Skin of body (tissue), 2 donors: Measurements from ENCODE around the gene PPP2R2C. TPM values are rescaled to one million over a fixed set of nuclear protein-coding genes. Genes with fewer than 3 reads are reported as not detected.

Source experiments
- DNase-seq: peaks from one replicate; lab custom pipeline; 2025; lab: John Stamatoyannopoulos, UW
- total RNA-seq: library from RNA; depleted of rRNA; stranded (reverse); fragments of >200 nt; gene quantifications from one replicate; pipeline ENCODE4 v1.2.3, GENCODE V29; 2014

Gene PPP2R2C
- total RNA-seq, 1 donor from 2014 or later, result 3.0 TPM

GRCh38 chr4:6313216-6313615, 159.2 kb downstream of the PPP2R2C start:
- no peak for DNase-seq

DNA sequence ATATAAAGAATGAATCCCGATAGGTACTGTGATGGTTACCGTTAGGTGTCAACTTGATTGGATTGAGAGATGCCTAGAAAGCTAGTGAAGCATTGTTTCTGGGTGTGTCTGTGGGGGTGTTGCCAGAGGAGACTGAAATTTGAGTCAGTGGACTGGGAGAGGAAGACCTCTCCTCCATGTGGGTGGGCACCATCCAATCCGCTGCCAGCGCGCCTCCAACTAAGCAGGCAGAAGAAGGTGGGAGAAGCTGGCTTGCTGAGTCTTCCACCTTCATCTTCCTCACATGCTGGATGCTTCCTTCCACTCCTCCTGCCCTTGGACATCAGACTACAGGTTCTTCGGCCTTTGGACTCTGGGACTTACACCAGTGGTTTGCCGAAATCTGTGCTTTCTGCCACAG, 162.6 kb downstream of the PPP2R2C start:
- DNase-seq, result no peak

DNA sequence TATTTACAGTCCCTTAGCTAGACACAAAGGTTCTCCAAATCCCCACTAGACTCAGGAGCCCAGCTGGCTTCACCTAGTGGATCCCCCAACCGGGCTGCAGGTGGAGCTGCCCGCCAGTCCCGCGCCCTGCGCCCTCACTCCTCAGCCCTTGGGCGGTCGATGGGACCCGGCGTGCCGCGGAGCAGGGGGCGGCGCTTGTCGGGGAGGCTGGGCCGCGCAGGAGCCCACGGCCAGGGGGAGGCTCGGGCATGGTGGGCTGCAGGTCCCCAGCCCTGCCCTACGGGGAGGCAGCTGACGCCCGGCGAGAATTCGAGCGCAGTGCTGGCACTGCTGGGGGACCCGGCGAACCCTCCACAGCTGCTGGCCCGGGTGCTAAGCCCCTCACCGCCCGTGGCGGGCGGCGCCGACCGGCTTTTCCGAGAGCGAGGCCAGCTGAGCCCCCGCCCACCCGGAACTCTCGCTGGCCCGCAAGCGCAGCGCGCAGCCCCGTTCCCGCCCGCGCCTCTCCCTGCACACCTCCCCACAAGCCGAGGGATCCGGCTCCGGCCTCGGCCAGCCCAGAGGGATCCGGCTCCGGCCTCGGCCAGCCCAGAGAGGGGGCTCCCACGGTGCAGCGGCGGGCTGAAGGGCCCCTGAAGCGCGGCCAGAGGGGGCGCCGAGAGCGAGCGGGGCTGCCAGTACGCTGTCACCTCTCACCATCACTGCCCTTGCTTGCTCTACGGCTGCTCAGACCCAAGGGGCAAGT, 163.3 kb downstream of the PPP2R2C start:
- DNase-seq, result no peak

DNA sequence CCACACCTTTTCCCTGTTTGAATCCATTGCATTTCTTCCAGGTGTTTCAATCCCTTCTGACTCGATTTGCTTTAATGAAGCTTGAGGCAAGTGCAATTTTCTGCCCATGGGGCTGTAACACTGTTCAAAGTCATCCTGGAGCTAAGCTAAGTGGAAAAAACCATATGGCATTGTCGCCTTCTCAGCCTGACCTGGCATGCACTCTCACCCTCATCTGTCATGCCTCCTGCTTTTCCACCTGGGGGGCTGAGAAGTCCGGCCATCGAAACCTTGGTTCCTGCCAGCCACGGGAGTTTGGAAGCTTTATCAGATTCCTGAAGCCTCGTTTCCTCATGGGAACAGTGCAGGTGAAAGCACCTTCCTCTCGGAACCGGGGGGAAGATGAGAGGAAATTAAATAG, 164.5 kb downstream of the PPP2R2C start:
- DNase-seq, result no peak

DNA sequence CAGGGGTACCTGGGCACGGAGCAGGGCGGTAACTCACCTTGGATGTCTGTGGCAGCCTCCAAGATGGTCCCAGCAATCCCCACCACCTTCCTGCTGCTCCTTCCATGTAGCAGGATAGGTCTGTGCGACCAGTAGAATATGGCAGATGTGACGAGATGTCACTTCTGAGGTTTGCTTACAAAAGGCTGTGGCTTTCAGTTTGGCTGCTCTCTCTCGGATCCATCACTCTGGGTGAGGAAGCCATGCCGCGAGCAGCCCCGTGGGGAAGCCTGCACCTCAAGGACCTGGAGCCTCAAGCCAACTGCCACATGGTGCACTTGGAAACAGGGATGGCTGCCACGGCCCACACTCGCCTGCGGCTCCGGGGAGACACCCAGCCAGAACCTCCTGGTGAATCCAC, 165.2 kb downstream of the PPP2R2C start:
- DNase-seq, result no peak

- no peak for DNase-seq
These were observed 166.1 kb downstream of the PPP2R2C start for GRCh38 chr4:6306299-6306698.

DNA sequence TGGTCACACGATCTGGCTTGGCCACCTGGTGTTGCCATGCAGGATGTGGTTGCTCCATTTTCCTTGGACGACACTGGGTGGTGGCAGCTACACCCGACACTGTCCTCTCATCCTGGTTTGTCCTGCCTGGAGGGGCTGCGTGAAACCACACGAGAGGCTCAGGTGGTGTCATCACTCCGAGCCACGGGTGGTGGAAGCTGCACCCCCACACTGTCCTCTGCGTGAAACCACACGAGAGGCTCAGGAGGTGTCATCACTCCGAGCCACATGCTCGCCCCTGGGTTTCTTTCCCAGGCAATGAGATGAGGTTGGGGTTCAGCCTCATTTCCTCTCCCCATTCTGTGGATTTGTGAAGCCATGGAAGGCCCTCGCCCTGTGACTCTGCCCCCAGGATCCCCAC, 168.5 kb downstream of the PPP2R2C start:
- DNase-seq, result no peak

- DNase-seq, result no peak
These were observed 169.5 kb downstream of the PPP2R2C start for GRCh38 chr4:6302869-6303268.

DNA sequence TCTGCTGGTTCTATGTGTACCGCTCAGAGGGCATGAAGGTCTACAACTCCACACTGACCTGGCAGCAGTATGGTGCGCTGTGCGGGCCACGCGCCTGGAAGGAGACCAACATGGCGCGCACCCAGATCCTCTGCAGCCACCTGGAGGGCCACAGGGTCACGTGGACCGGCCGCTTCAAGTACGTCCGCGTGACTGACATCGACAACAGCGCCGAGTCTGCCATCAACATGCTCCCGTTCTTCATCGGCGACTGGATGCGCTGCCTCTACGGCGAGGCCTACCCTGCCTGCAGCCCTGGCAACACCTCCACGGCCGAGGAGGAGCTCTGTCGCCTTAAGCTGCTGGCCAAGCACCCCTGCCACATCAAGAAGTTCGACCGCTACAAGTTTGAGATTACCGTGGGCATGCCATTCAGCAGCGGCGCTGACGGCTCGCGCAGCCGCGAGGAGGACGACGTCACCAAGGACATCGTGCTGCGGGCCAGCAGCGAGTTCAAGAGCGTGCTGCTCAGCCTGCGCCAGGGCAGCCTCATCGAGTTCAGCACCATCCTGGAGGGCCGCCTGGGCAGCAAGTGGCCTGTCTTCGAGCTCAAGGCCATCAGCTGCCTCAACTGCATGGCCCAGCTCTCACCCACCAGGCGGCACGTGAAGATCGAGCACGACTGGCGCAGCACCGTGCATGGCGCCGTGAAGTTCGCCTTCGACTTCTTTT, 170.5 kb downstream of the PPP2R2C start:
- no peak for DNase-seq

GRCh38 chr4:6301051-6301731, 171.2 kb downstream of the PPP2R2C start:
- DNase-seq, result no peak

DNA sequence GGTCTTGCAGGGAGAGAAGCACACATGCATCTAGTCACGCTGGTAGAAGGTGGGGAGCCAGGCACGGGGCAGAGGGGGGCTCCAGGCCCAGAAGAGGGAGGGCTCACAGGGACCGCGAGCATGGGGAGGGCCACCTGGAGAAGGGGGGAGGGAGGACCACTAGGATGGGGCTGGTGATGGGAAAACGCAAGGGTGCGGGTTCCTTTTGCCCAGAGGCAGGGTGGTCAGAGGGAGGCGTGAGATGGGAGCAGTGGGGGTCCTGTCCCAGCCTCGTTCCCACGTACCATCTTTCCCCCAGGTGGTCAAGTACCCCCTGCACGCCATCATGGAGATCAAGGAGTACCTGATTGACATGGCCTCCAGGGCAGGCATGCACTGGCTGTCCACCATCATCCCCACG, 172.1 kb downstream of the PPP2R2C start:
- DNase-seq, result no peak

DNA sequence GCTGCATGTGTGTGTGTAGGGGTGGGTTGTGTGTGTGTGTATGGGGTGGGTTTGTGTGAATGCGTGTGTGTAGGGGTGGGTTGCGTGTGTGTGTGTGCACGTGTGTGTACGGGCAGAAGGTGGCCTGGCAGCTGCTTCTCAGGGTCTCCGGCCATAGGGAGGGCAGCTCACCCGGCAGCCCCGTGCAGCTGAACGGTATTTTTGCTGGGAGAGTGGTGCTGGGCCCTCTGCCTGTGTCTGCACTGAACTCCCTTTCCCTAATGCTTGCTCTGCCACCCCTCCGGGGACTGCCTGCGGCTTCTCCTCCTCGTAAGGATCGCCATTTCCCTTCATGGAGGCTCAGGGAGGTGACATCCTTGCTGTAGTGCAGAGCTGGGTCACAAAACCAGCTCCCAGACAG, 172.5 kb downstream of the PPP2R2C start:
- no peak for DNase-seq

DNA sequence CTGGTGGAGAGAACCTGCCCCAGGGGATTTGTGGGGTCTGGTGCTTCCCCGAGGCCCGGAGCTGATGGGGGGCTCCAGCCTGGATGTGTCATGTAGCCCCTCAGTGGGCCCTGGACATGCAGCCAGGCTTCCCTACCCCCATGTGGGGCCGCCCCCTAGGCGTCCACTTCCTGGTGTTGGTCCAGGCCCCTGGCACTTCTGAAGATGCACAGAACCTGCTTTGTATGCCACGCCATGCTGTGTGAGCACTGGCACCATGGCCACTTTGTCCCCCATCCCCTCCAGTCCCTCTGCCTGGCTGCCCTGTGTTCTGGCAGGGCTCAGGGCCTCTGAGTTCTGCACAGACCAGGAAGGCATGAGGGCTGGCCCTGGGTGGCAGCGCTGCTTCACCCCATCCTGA, 173.6 kb downstream of the PPP2R2C start:
- DNase-seq, result no peak

- DNase-seq, result no peak
These were observed 174.4 kb downstream of the PPP2R2C start for GRCh38 chr4:6298035-6298434.

- no peak for DNase-seq
These were observed 175.1 kb downstream of the PPP2R2C start for GRCh38 chr4:6297266-6297815.

- no peak for DNase-seq
These were observed 176.4 kb downstream of the PPP2R2C start for GRCh38 chr4:6296026-6296425.

DNA sequence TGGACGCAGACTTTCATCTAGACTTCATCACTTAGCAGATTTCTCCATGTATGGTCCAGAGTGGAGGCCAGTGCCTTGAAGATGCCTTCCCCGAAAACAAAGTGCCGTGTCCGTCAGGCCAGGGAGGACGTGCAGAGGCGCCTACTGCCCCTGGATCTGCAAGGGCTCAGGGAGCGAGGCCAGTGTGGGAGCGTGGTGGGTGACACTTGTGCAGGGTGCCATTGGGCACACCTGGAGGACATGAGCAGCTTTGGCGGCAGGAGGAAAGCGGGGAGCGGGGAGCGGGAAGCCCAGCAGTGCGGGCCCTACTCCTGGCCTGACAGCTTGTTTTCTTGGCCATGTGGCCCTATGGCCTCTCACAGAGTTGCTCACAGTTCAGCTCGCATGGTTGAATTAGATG, 176.9 kb downstream of the PPP2R2C start:
- DNase-seq, result no peak

DNA sequence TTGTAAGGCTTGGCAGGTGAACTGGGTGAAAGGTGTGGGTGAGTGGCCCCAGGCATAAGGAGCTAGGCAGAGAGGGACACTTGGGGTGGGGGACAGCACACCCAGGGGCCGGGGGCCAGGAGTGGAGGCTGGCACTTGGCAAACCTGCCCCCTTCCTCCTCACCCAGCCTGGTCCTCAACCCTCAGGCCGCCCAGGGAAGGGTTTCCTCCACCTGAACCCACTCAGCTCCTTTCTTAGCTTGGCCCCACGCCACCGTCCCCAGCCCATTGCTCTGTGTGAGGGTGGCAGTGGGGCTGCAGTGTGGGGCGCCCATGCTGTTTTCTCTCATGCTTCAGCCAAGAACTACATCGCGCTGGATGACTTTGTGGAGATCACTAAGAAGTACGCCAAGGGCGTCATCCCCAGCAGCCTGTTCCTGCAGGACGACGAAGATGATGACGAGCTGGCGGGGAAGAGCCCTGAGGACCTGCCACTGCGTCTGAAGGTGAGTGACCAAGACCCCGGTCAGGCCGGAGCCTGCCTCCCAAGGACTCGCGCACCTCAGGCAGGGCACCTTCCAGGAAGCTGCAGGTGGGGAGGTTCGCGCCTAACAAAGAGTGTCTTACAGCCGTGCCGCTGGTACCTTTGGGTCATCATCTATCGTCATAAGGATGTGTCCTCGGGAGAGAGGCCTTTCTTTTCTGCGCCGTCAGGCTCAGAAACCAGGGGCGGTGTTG, 177.6 kb downstream of the PPP2R2C start:
- no peak for DNase-seq

DNA sequence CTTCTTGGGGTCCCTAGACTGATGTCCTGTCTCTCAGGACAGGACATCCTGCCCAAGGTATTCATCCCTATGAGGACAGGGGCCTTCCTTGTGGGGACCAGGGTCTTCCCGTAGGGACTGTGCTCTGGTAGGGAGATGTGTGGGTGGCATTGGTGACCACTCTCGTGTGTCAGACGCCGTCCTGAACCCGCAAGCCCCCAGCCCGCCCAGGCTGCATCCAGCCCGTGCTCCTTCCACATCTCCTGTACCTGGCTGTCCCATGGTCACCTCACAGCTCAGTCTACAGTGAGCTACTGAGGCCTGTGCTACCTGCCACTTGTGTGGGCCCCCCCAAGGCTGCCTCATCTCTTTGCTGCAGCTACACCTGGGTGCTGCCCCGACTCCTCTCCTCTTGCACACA, 178.8 kb downstream of the PPP2R2C start:
- no peak for DNase-seq

GRCh38 chr4:6293097-6293445, 179.3 kb downstream of the PPP2R2C start:
- no peak for DNase-seq

- DNase-seq, result no peak
These were observed 179.9 kb downstream of the PPP2R2C start for GRCh38 chr4:6292376-6293096.
